SK-N-SH treated with all-trans-retinoic acid at 6 μM for 48 hours (cell line): ENCODE measurements around the gene SPOCD1.

Experiments
- ATAC-seq: fragments of 200-7000 bp; cut with Tn5 transposase; 3 replicates; pipeline ENCODE4 v1.9.1; 2020; ENCODE audit warnings: mild to moderate bottlenecking, moderate library complexity
- ARNTL ChIP-seq: fragments of 450-650 bp; formaldehyde crosslinking; IDR thresholded peaks from 2 replicates; pipeline ENCODE4 v1.5.0; 2020; ENCODE audit warnings: low read depth, mild to moderate bottlenecking, moderate library complexity, borderline replicate concordance
- BACH2 ChIP-seq: fragments of 250-450 bp; sonication (Bioruptor Pico); IDR thresholded peaks from 2 replicates; pipeline ENCODE4 v1.9.0; 2021; ENCODE audit warnings: mild to moderate bottlenecking, borderline replicate concordance
- CSDC2 ChIP-seq: fragments of 250-450 bp; sonication (Bioruptor Pico); IDR thresholded peaks from 2 replicates; pipeline ENCODE4 v1.5.0; 2020; ENCODE audit warnings: mild to moderate bottlenecking, moderate library complexity
- CSRNP3 ChIP-seq: fragments of 250-450 bp; sonication (Bioruptor Pico); IDR thresholded peaks from 2 replicates; pipeline ENCODE4 v1.5.1; 2021; ENCODE audit warnings: mild to moderate bottlenecking, moderate library complexity
- ESRRG ChIP-seq: fragments of 250-450 bp; sonication (Bioruptor Pico); IDR thresholded peaks from 2 replicates; pipeline ENCODE4 v1.6.1; 2021; ENCODE audit warnings: mild to moderate bottlenecking
- GLIS3 ChIP-seq: fragments of 250-450 bp; sonication (Bioruptor Pico); IDR thresholded peaks from 2 replicates; pipeline ENCODE4 v1.5.0; 2020; ENCODE audit warnings: mild to moderate bottlenecking, moderate library complexity
- ISL1 ChIP-seq: fragments of 250-450 bp; sonication (Bioruptor Pico); IDR thresholded peaks from 2 replicates; pipeline ENCODE4 v2.1.2; 2022; ENCODE audit warnings: mild to moderate bottlenecking, moderate library complexity
- OSR1 ChIP-seq: fragments of 250-450 bp; sonication (Bioruptor Pico); IDR thresholded peaks from 2 replicates; pipeline ENCODE4 v1.8.0; 2022; ENCODE audit warnings: moderate library complexity, mild to moderate bottlenecking, inconsistent platforms
- PATZ1 ChIP-seq: fragments of 250-450 bp; sonication (Bioruptor Pico); IDR thresholded peaks from 2 replicates; pipeline ENCODE4 v1.8.0; 2020; ENCODE audit warnings: mild to moderate bottlenecking, moderate library complexity, borderline replicate concordance
- POU6F1 ChIP-seq: fragments of 250-450 bp; sonication (Bioruptor Pico); IDR thresholded peaks from 2 replicates; pipeline ENCODE4 v1.8.0; 2021; ENCODE audit warnings: low read depth, mild to moderate bottlenecking, moderate library complexity, borderline replicate concordance
- PPARA ChIP-seq: fragments of 250-450 bp; sonication (Bioruptor Pico); IDR thresholded peaks from 2 replicates; pipeline ENCODE4 v1.5.0; 2020; ENCODE audit warnings: mild to moderate bottlenecking, borderline replicate concordance
- RARB ChIP-seq: fragments of 250-450 bp; sonication (Bioruptor Pico); IDR thresholded peaks from 2 replicates; pipeline ENCODE4 v1.8.0; 2021; ENCODE audit warnings: mild to moderate bottlenecking, moderate library complexity
- SNAI2 ChIP-seq: fragments of 250-450 bp; sonication (Bioruptor Pico); IDR thresholded peaks from 2 replicates; pipeline ENCODE4 v1.5.0; 2020; ENCODE audit warnings: mild to moderate bottlenecking, moderate library complexity
- TCF4 ChIP-seq: fragments of 250-450 bp; sonication (Bioruptor Pico); IDR thresholded peaks from 2 replicates; pipeline ENCODE4 v1.8.0; 2021; ENCODE audit warnings: mild to moderate bottlenecking, moderate library complexity, borderline replicate concordance
- TOX ChIP-seq: fragments of 250-450 bp; sonication (Bioruptor Pico); IDR thresholded peaks from 2 replicates; pipeline ENCODE4 v1.8.0; 2021; ENCODE audit warnings: mild to moderate bottlenecking, moderate library complexity, borderline replicate concordance
- ZC3H10 ChIP-seq: fragments of 250-450 bp; sonication (Bioruptor Pico); IDR thresholded peaks from 2 replicates; pipeline ENCODE4 v1.5.1; 2021; ENCODE audit warnings: mild to moderate bottlenecking, moderate library complexity
- ZFP3 ChIP-seq: fragments of 250-450 bp; sonication (Bioruptor Pico); IDR thresholded peaks from 2 replicates; pipeline ENCODE4 v1.5.0; 2020; ENCODE audit warnings: mild to moderate bottlenecking, moderate library complexity
- ZFP30 ChIP-seq: fragments of 450-650 bp; formaldehyde crosslinking; IDR thresholded peaks from 2 replicates; pipeline ENCODE4 v1.5.0; 2022; ENCODE audit warnings: mild to moderate bottlenecking, moderate library complexity
- ZNF565 ChIP-seq: fragments of 450-650 bp; formaldehyde crosslinking; conservative IDR thresholded peaks from 2 replicates; pipeline ENCODE4 v1.5.0; 2020; ENCODE audit warnings: low read depth, mild to moderate bottlenecking, moderate library complexity
- ZNF70 ChIP-seq: fragments of 450-650 bp; formaldehyde crosslinking; IDR thresholded peaks from 2 replicates; pipeline ENCODE4 v1.5.0; 2020; ENCODE audit warnings: mild to moderate bottlenecking, moderate library complexity
- ZNF8 ChIP-seq: fragments of 450-650 bp; formaldehyde crosslinking; IDR thresholded peaks from 2 replicates; pipeline ENCODE4 v1.5.0; 2020; ENCODE audit warnings: mild to moderate bottlenecking, moderate library complexity
- TF ChIP-seq, protein P1 (sequence below): fragments of 250-450 bp; sonication (Bioruptor Pico); IDR thresholded peaks from 2 replicates; pipeline ENCODE4 v1.5.1; 2020; ENCODE audit warnings: low read depth, mild to moderate bottlenecking, moderate library complexity

Gene SPOCD1

GRCh38 chr1:31776516-31776915, 39.3 kb downstream of the SPOCD1 start:
- ATAC-seq = no peak
- TF ChIP-seq BACH2 = no peak
- no peak for TF ChIP-seq OSR1
- TF ChIP-seq CSDC2 (CRISPR knock-in tag) = no peak
- no peak for TF ChIP-seq ZNF70
- TF ChIP-seq PPARA (CRISPR knock-in tag) = no peak
- TF ChIP-seq ZFP3 = no peak
- no peak for TF ChIP-seq ZFP30 (CRISPR knock-in tag)
- TF ChIP-seq TOX = no peak
- TF ChIP-seq ZC3H10 = no peak
- no peak for TF ChIP-seq SNAI2 (CRISPR knock-in tag)
- no peak for TF ChIP-seq ARNTL (CRISPR knock-in tag)
- TF ChIP-seq, protein P1, sequence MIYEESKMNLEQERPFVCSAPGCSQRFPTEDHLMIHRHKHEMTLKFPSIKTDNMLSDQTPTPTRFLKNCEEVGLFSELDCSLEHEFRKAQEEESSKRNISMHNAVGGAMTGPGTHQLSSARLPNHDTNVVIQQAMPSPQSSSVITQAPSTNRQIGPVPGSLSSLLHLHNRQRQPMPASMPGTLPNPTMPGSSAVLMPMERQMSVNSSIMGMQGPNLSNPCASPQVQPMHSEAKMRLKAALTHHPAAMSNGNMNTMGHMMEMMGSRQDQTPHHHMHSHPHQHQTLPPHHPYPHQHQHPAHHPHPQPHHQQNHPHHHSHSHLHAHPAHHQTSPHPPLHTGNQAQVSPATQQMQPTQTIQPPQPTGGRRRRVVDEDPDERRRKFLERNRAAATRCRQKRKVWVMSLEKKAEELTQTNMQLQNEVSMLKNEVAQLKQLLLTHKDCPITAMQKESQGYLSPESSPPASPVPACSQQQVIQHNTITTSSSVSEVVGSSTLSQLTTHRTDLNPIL = no peak
- TF ChIP-seq ESRRG (CRISPR knock-in tag) = no peak
- TF ChIP-seq POU6F1 = no peak
- TF ChIP-seq, all 23 proteins: peak for 0

GRCh38 chr1:31776032-31776431, 39.8 kb downstream of the SPOCD1 start:
- TF ChIP-seq SNAI2 (CRISPR knock-in tag) (no peak), OSR1 (no peak), ZFP3 (no peak), ZNF565 (CRISPR knock-in tag) (no peak), ISL1 (CRISPR knock-in tag) (no peak), CSDC2 (CRISPR knock-in tag) (no peak), TCF4 (CRISPR knock-in tag) (no peak), PATZ1 (CRISPR knock-in tag) (no peak), ZNF8 (CRISPR knock-in tag) (no peak), GLIS3 (CRISPR knock-in tag) (no peak), CSRNP3 (CRISPR knock-in tag) (no peak), ZC3H10 (no peak), PPARA (CRISPR knock-in tag) (no peak), ZFP30 (CRISPR knock-in tag) (no peak), ARNTL (CRISPR knock-in tag) (no peak), RARB (CRISPR knock-in tag) (no peak), TOX (no peak)
- TF ChIP-seq, protein P1 = no peak

GRCh38 chr1:31775210-31775999, 40.4 kb downstream of the SPOCD1 start:
- no peak for ATAC-seq
- no peak for TF ChIP-seq ZNF70
- no peak for TF ChIP-seq PATZ1 (CRISPR knock-in tag)
- no peak for TF ChIP-seq ZFP3
- TF ChIP-seq CSRNP3 (CRISPR knock-in tag) = no peak
- TF ChIP-seq SNAI2 (CRISPR knock-in tag) = no peak
- no peak for TF ChIP-seq TCF4 (CRISPR knock-in tag)
- no peak for TF ChIP-seq ESRRG (CRISPR knock-in tag)
- TF ChIP-seq PPARA (CRISPR knock-in tag) = no peak
- no peak for TF ChIP-seq ISL1 (CRISPR knock-in tag)
- no peak for TF ChIP-seq BACH2
- TF ChIP-seq ZC3H10 = no peak
- no peak for TF ChIP-seq ARNTL (CRISPR knock-in tag)
- no peak for TF ChIP-seq GLIS3 (CRISPR knock-in tag)
- no peak for TF ChIP-seq ZNF8 (CRISPR knock-in tag)
- no peak for TF ChIP-seq ZNF565 (CRISPR knock-in tag)
- no peak for TF ChIP-seq CSDC2 (CRISPR knock-in tag)

More at GRCh38 chr1:31776032-31776431, 39.8 kb downstream of the SPOCD1 start:
- ATAC-seq = no peak
